Vagina (tissue), 2 donors: ENCODE data around the gene OSBPL10. TPM values are rescaled to one million over a fixed set of nuclear protein-coding genes. Genes with fewer than 3 reads are reported as not detected.

ENCODE experiments used
- DNase-seq, 2 donors: peaks; one replicate each; pipeline ENCODE4 v3.0.0-alpha.2; 2017; ENCODE audit errors: extremely low spot score in 2 of 2
- H3K27ac ChIP-seq: fragments of 200-600 bp; sonication (generic); one replicate; pipeline ENCODE4 v1.5.1; 2019
- H3K27me3 ChIP-seq: fragments of 200-600 bp; sonication (generic); one replicate; pipeline ENCODE4 v1.5.1; 2019
- H3K36me3 ChIP-seq, 2 donors: fragments of 200-600 bp; sonication (generic); one replicate each; pipeline ENCODE4 v1.5.1; 2017 to 2019
- H3K4me1 ChIP-seq: fragments of 200-600 bp; sonication (generic); one replicate; pipeline ENCODE4 v1.5.1; 2019
- H3K4me3 ChIP-seq, 2 donors: fragments of 200-600 bp; sonication (generic); 1 replicate in 1 of 2; 2 replicates in 1 of 2; pipeline ENCODE4 v1.5.1; 2016 to 2019
- H3K9me3 ChIP-seq: fragments of 200-600 bp; sonication (generic); one replicate; pipeline ENCODE4 v1.5.1; 2019
- CTCF ChIP-seq, 3 experiments: fragments of 450-650 bp in 2 of 3; fragments of 200-600 bp in 1 of 3; sonication (generic) in 1 of 3; IDR thresholded peaks; one replicate each; pipeline ENCODE4 v1.5.1; 2017 to 2019; ENCODE audit warnings: antibody characterized with exemption in 3 of 3, mild to moderate bottlenecking in 2 of 3, moderate library complexity in 2 of 3
- POLR2A ChIP-seq, 2 donors: fragments of 450-650 bp; IDR thresholded peaks; one replicate each; pipeline ENCODE4 v1.6.1; 2017; ENCODE audit warnings: antibody characterized with exemption in 2 of 2, mild to moderate bottlenecking in 2 of 2, moderate library complexity in 2 of 2
- POLR2AphosphoS5 ChIP-seq, 2 donors: sonication (generic); formaldehyde crosslinking; IDR thresholded peaks; one replicate each; pipeline ENCODE4 v1.9.0; 2017; ENCODE audit warnings: antibody characterized with exemption in 2 of 2, mild to moderate bottlenecking in 2 of 2, low read depth in 1 of 2; ENCODE audit not compliant: insufficient read depth in 1 of 2
- intact Hi-C: fragments of 100-400 bp; cut with DNase I; formaldehyde crosslinking; loops from one replicate; pipeline ENCODE4 v1.15.1; 2023
- total RNA-seq: library from RNA; depleted of rRNA; stranded (reverse); fragments of >200 nt; gene quantifications from one replicate; pipeline ENCODE4 v1.2.3, GENCODE V29; 2016

Gene OSBPL10
- total RNA-seq, 1 donor from 2014 or later = 33.9 TPM

- TF ChIP-seq CTCF (IDR thresholded peaks at IDR 0.05) (no peak), POLR2AphosphoS5 (IDR thresholded peaks at IDR 0.05; ENCODE audit: insufficient read depth in 1 of 2, low read depth in 1 of 2) (no peak), POLR2A (IDR thresholded peaks at IDR 0.05) (no peak)
Observed at GRCh38 chr3:31828007-31828406, 153.1 kb downstream of the OSBPL10 start.

GRCh38 chr3:31823184-31823583 lies 157.9 kb downstream of the OSBPL10 start:
- intact Hi-C loops = no loop called here
- H3K27ac ChIP-seq = no peak overlapping the region

More at GRCh38 chr3:31828007-31828406, 153.1 kb downstream of the OSBPL10 start:
- intact Hi-C loops = no loop called here
- Histone ChIP-seq H3K4me1 (peaks cover 1% of the 10 kb centered on the region), H3K27me3 (no peaks in the 10 kb centered on the region), H3K27ac (no peak overlapping the region), H3K4me3 (no peak overlapping the region), H3K36me3 (no peaks in the 10 kb centered on the region), H3K9me3 (no peaks in the 10 kb centered on the region)
- no peak for DNase-seq

GRCh38 chr3:31821118-31821517 lies 159.9 kb downstream of the OSBPL10 start:
- intact Hi-C loops = no loop called here
- TF ChIP-seq POLR2AphosphoS5 (IDR thresholded peaks at IDR 0.05; ENCODE audit: insufficient read depth in 1 of 2, low read depth in 1 of 2) (no peak), CTCF (IDR thresholded peaks at IDR 0.05) (no peak), POLR2A (IDR thresholded peaks at IDR 0.05) (no peak)
- Histone ChIP-seq H3K9me3 (no peaks in the 10 kb centered on the region), H3K4me3 (no peak overlapping the region), H3K36me3 (no peaks in the 10 kb centered on the region), H3K27me3 (no peaks in the 10 kb centered on the region), H3K27ac (no peak overlapping the region), H3K4me1 (no peaks in the 10 kb centered on the region)
- peak in 1 of 2 donors; percentile 40 for DNase-seq

More at GRCh38 chr3:31823184-31823583, 157.9 kb downstream of the OSBPL10 start:
- peak in 1 of 2 donors; percentile 11 for DNase-seq
- Histone ChIP-seq H3K27me3 (no peaks in the 10 kb centered on the region), H3K4me1 (no peaks in the 10 kb centered on the region), H3K4me3 (no peak overlapping the region), H3K36me3 (no peaks in the 10 kb centered on the region), H3K9me3 (no peaks in the 10 kb centered on the region)
- TF ChIP-seq CTCF (IDR thresholded peaks at IDR 0.05) (no peak), POLR2AphosphoS5 (IDR thresholded peaks at IDR 0.05; ENCODE audit: insufficient read depth in 1 of 2, low read depth in 1 of 2) (no peak), POLR2A (IDR thresholded peaks at IDR 0.05) (no peak)

GRCh38 chr3:31819441-31819840 lies 161.6 kb downstream of the OSBPL10 start:
- intact Hi-C loops = no loop called here
- Histone ChIP-seq H3K36me3 (no peaks in the 10 kb centered on the region), H3K27me3 (no peaks in the 10 kb centered on the region), H3K4me3 (no peak overlapping the region), H3K9me3 (no peaks in the 10 kb centered on the region), H3K4me1 (no peaks in the 10 kb centered on the region), H3K27ac (no peak overlapping the region)
- TF ChIP-seq CTCF (IDR thresholded peaks at IDR 0.05) = no peak
- no peak for TF ChIP-seq POLR2A (IDR thresholded peaks at IDR 0.05)
- no peak for TF ChIP-seq POLR2AphosphoS5 (IDR thresholded peaks at IDR 0.05; ENCODE audit: insufficient read depth in 1 of 2, low read depth in 1 of 2)
- DNase-seq = peak in 1 of 2 donors; percentile 65

- peak in 1 of 2 donors; percentile 75 for DNase-seq
- Histone ChIP-seq H3K27ac (no peak overlapping the region), H3K36me3 (no peaks in the 10 kb centered on the region), H3K27me3 (no peaks in the 10 kb centered on the region), H3K4me1 (no peaks in the 10 kb centered on the region), H3K4me3 (no peak overlapping the region), H3K9me3 (no peaks in the 10 kb centered on the region)
- TF ChIP-seq POLR2A (IDR thresholded peaks at IDR 0.05) = no peak
- no peak for TF ChIP-seq CTCF (IDR thresholded peaks at IDR 0.05)
- no peak for TF ChIP-seq POLR2AphosphoS5 (IDR thresholded peaks at IDR 0.05; ENCODE audit: insufficient read depth in 1 of 2, low read depth in 1 of 2)
- intact Hi-C loops = no loop called here
Observed at GRCh38 chr3:31817411-31817966, 163.6 kb downstream of the OSBPL10 start.
